Subcutaneous preadipocyte (primary cell): Measurements from ENCODE around the gene CAPN15. TPM values are rescaled to one million over a fixed set of nuclear protein-coding genes. Genes with fewer than 3 reads are reported as not detected.

Experiments used
- small RNA-seq: library from RNA; depleted of rRNA; stranded (forward); fragments of <200 nt; gene quantifications from one replicate; pipeline ENCODE3, GENCODE V24; 2012
- total RNA-seq: library from RNA; depleted of rRNA; stranded (reverse); fragments of >200 nt; gene quantifications from 2 replicates; pipeline ENCODE4 v1.2.3, GENCODE V29; 2012

The CAPN15 gene
- 45.2 and 67.6 TPM in 2 replicates for total RNA-seq

DNA sequence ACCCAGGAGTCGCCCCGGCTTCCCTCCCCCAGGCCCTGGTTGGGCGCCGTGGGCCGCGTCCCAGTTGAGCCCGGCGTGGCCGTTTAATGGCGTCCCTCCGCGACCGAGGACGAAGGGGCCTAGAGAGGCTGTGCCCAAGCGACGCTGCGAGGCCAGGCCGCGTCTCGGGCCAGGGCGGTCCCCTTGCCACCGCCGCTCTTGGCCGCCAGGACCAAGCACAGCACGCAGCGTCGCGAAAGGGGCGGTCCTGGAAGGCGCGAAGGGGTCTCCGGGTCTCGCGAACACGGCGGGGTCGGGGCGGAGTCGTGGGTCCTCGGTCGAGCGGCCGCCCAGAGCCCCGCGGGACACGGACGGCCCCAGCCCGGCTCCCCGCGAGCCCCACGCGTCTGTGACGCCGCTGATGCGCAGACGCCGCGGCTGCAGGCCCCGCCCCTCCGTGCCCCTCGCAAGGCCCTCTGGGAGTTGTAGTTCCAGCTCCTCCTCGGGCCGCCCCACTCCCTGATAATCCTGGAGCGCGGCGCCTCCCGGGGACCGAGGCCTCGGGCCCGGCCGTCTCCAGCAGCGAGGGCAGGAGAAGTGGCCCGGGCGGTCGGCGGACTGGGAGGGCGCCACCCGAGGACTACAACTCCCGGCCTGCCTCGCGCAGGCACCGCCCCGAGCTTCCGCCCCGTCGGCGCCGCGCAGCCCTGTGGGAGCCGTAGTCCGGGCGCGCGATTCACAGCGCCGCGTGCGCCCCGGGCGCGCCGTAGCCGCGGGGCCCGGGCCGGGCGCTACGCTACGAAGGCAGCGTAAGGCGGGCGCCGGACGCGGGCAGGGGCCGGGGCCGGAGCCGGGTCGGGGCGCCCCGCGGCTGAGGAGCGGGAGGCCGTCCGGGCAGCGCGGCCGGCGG, at the start of gene CAPN15:
Gene CAPN15, plus strand, starts transcription at position 698 of the 889 bp plus-strand sequence. CDS start 19,127 bp downstream, outside the sequence.

DNA sequence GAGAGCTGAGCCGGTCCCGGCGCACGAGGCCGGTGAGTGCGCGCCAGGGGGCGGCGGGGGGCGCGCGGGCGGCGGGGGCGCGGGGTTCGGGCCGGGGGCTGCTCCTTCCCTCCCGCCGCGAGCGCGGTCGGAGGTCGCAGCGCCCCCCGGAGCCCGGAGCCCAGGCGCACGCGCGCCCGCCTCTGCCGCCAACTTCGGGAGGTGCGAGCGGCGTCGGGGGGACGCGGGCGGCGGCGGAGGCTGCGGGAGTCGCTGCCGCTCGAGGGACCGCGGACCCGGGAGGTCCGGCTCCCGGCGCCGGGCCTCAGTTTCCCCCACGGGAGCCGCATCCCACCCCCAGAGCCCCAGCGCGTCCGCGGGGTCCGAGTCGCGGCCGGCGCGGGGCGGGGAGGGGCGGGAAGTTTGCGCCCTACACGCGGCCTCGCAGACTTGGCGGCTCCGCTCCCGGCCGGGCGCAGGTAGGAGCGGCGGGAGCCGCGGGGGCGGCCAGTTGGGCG, 32.7 kb downstream of the CAPN15 start, which contains the start of gene PRR35:
Gene PRR35, plus strand, starts transcription at position 191 of the 497 bp plus-strand sequence. CDS start 2,901 bp downstream, outside the sequence.

DNA sequence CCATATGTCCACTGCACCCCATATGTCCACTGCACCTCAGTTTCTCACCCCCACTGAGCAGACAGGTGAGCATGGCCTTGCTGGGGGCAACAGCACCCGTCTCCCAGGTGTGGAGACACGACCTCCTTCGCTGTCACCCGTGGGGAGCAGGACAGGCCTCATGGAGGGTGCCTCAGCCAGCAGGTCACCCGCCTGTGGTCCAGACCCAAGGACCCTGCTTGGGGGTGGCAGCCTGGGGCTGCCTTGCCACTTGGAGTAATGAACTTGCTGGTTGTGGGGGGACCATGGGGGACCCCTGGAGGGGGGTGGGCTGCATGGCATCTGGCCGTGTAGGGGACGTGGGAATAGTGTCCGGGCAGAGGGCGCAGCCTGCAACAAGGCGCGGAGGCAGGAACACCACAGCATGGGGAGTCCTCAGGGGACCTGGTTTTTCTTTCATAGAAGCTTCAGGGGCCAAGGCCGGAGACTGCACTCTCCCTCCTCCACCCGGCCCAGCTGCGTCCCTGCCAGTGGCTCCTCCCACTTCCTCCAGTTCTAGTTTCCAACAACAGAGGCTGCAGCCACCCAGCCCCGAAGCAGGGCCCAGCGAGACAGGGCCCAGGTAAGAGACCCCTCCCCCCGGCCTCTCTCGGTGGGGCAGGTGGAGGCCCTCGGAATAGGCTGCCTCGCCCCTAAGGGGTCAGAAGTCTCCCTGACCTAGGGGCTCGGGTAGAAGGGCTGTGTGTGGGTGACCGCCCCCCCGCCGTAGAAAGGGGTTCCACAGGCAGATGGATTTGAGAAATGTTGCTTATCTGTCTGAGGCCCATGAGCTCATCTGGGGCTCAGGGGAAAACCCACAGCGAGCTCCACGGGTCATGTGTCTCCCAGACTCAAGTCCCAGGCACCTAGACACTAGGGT, 39.2 kb downstream of the CAPN15 start, which contains the start of gene NHLRC4:
Gene NHLRC4, plus strand, starts transcription at position 531 of the 898 bp plus-strand sequence. CDS start 1,043 bp downstream, outside the sequence.

DNA sequence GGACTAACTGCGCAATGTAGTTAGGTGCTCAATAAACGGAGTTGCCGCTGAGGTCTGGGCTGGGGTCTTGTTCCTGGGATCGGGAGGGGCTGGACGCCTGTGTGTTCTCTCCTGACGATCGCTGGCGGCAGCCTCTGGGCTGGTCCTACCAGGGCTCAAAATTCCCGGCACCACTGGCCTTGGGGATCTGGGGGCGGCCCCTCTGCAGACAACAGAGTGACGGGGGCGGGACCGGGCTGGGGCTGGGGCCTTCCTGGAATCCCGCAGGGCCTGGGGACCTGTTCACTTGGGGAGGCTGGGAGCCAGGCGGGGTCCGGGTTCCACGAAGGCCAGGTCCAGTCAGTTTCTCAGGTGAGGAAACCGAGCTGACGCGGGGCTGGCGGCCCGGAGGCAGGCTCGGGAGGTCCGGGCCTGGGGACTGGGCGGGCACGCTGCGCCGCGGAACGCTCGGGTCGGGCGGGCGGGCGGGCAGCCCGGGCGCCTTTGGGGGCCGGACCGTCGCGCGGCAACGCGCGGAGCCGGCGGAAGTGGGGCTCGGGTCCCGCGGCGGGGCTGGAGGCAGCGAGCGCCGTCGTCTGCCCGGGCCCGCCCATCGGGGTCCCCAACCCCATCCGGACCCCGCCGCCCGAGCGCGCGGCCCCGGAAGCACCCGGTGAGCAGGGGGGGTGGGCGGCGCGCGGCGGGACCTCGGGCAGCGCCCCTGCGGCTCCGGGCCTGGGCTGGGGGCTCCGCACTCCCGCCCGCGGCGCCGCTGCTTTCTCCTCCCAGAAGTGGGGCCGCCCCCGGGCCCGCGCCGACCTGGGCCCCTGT, 42.1 kb downstream of the CAPN15 start, which contains the start of gene PIGQ:
Gene PIGQ, plus strand, starts transcription at position 524 of the 810 bp plus-strand sequence. CDS start 4,107 bp downstream, outside the sequence.

DNA sequence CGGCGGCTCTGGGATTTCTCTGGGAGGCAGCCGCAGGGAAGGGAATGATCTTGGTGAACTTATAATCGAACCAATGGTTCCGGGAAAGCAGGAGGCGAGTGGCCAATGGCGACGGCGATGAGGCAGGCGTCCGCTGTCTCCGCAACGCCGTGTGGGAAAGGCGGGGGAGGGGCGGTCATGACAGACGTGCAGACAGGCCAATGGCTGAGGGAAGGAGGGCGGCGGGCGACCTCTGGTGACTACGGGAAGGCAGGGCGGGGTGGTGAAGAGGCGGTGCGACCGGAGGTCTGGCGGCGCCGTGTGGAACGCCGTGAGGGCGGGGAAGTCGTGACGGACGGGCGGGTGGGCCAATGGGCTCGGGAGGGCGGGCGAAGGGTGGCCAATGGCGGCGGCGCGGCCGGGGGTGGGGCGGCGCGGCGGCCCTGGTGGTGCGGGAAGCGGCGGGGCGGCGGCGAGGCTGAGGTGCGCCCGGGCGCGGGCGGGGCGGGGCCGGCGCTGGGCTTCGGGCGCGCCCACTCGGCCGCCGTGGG, 62.2 kb downstream of the CAPN15 start, which contains the start of gene RAB40C:
Gene RAB40C, plus strand, starts transcription at position 409 of the 530 bp plus-strand sequence. CDS start 226 bp downstream, outside the sequence.

Small RNA genes lying within 50 kb of the gene (small RNA-seq; reads per million reads assigned to genes)
- gene MIR3176 (0.14 reads per million), gene MIR5587 (0.22 reads per million), gene Z98883.1 (not detected)

Other genes starting within 250 kb of the CAPN15 start
- gene ARHGDIG, start 247.1 kb upstream of the CAPN15 start, total RNA-seq, result 0.37 TPM in 1 of 2 replicates, not detected in the other
- gene PDIA2, start 244.5 kb upstream of the CAPN15 start, total RNA-seq, result 0.20 TPM in 1 of 2 replicates, not detected in the other
- gene AXIN1, start 175.0 kb upstream of the CAPN15 start, total RNA-seq, result 16.9 and 19.9 TPM in 2 replicates
- gene MRPL28, start 157.2 kb upstream of the CAPN15 start, total RNA-seq, result 57.7 and 71.9 TPM in 2 replicates
- 38.9 and 44.6 TPM in 2 replicates for gene PGAP6, start 145.7 kb upstream of the CAPN15 start, total RNA-seq
- 69.6 and 110 TPM in 2 replicates for gene NME4, start 130.5 kb upstream of the CAPN15 start, total RNA-seq
- gene DECR2, start 125.8 kb upstream of the CAPN15 start, total RNA-seq, result 14.9 and 23.9 TPM in 2 replicates
- 21.7 and 23.5 TPM in 2 replicates for gene RAB11FIP3, start 102.1 kb upstream of the CAPN15 start, total RNA-seq
- gene PRR35, start 32.7 kb downstream of the CAPN15 start, total RNA-seq, result not detected in 2 replicates
- 0.37 and 0.59 TPM in 2 replicates for gene NHLRC4, start 39.3 kb downstream of the CAPN15 start, total RNA-seq
- 23.5 and 25.6 TPM in 2 replicates for gene PIGQ, start 42.3 kb downstream of the CAPN15 start, total RNA-seq
- 11.4 and 13.3 TPM in 2 replicates for gene RAB40C, start 62.4 kb downstream of the CAPN15 start, total RNA-seq
- 0.20 and 0.37 TPM in 2 replicates for gene WFIKKN1, start 103.3 kb downstream of the CAPN15 start, total RNA-seq
- 88.2 and 125 TPM in 2 replicates for gene METTL26, start 108.6 kb downstream of the CAPN15 start, total RNA-seq
- 23.7 and 25.7 TPM in 2 replicates for gene MCRIP2, start 114.1 kb downstream of the CAPN15 start, total RNA-seq
- gene WDR90, start 121.7 kb downstream of the CAPN15 start, total RNA-seq, result 15.4 and 25.8 TPM in 2 replicates
- gene RHOT2, start 140.4 kb downstream of the CAPN15 start, total RNA-seq, result 40.4 and 58.6 TPM in 2 replicates
- gene RHBDL1, start 148.0 kb downstream of the CAPN15 start, total RNA-seq, result 0.39 and 1.8 TPM in 2 replicates
- 129 and 152 TPM in 2 replicates for gene STUB1, start 152.7 kb downstream of the CAPN15 start, total RNA-seq
- gene JMJD8, start 156.6 kb downstream of the CAPN15 start, total RNA-seq, result 30.9 and 35.6 TPM in 2 replicates
- 9.6 and 10.0 TPM in 2 replicates for gene WDR24, start 162.7 kb downstream of the CAPN15 start, total RNA-seq
- gene FBXL16, start 178.1 kb downstream of the CAPN15 start, total RNA-seq, result 0.37 and 0.59 TPM in 2 replicates
- gene METRN, start 187.4 kb downstream of the CAPN15 start, total RNA-seq, result 54.0 and 71.2 TPM in 2 replicates
- 27.2 and 28.3 TPM in 2 replicates for gene ANTKMT, start 193.4 kb downstream of the CAPN15 start, total RNA-seq
- gene CCDC78, start 198.7 kb downstream of the CAPN15 start, total RNA-seq, result 3.7 and 4.7 TPM in 2 replicates
- 15.8 and 18.8 TPM in 2 replicates for gene HAGHL, start 199.4 kb downstream of the CAPN15 start, total RNA-seq
- gene CIAO3, start 213.3 kb downstream of the CAPN15 start, total RNA-seq, result 34.8 and 36.0 TPM in 2 replicates
- gene MSLN, start 233.0 kb downstream of the CAPN15 start, total RNA-seq, result not detected in 2 replicates